ENCODE measurements around the gene PSD2.

Gene PSD2

GRCh38 chr5:139763930-139764791 is 31.4 kb upstream of the PSD2 start:
- no peak for DNase-seq

DNA sequence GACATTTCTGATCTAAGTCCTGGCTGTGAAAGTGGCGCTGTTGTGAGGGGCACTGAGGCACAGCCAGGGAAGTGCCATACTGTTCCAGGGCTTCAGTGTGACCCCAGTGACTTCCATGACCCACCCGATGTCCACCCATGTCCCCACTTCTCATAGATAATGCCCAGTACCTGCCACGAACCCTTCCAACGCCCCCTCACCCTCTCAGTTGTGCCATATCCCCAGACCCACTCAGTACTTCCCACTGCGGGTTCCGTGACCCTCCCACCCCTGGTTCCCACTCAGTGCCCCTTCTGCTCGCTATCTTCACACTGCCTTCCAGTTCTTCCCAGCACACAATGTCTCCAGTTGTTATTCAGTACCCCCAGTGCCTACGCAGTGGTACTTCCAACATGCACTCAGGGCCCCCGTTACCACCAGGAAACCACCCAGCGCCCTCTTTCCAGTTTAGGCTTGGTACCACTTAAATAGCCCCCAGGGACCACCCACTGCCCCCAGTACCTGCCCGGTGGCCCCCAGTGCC is 30.7 kb upstream of the PSD2 start:
- no peak for DNase-seq

- DNase-seq: peak; percentile 97
Measured at GRCh38 chr5:139765409-139766217, 30.0 kb upstream of the PSD2 start.

DNA sequence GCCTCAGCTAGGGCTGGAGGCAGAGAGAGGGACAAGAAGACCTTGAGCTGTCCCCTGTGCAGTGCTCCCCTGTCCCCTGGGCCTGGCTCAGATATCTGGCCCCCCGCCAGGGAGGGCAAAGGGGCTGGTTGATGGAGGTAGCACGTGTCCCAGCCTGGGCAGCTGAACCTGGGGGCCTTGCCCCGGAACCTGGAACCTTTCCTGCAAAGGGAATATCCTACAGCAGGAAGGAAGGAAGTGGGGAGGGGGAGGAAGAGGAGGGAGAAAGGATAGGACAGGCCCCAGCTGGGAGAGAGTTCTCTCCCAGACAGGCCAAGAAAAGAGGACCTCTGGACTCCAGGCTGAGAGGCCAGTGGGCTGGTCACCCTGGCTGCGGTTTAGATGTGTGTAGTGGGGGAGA is 27.6 kb upstream of the PSD2 start:
- no peak for DNase-seq

DNA sequence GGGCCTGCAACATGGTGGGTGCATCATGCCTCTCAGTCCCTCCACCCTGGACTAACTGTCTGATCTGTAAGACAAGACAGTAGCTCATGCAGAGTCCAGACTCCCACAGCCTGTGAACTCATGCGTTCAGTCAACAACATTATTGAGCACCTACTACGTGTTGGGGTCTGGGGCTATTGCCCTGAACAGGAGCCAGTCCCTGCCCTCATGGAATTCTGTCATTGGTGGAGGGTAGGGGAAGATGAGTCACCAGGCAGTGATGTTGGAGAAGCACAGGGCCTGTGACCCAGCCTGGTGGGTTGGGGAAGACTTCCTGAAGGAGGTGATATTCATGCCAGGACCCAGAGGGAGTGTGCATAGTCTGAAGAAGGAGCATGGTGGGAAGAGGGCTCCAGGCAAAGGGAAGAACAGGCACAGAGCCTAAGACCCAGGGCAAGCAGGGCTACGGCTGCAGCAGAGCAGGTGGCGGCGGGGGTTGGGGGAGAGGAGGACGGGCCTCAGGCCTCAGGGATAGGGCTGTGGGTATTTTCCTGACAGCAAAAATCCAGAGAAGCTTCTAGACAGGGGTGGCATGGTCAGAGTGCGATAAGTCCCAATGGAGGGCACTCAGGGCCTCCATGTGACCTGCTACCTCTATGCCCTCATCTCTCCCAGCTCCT is 26.7 kb upstream of the PSD2 start:
- no peak for DNase-seq

DNA sequence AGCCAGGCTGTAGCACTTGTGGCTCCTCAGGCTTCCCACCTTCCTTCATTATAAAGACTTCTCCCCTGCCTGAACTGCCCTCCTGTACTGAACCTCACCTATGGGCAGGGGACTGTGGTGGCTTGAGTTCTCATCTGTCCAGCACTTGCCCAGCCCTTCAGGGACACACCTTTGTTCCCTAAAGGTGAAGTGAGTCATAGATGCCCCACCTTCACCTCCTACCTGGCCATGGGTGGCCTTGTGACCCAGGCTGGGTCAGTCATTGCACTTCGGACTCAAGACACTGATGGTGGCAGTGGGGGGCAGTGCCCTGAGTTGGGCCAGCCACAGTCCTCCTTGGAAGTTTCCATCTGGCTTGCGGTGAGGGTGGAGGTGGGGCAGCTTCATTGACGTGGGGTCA is 26.1 kb upstream of the PSD2 start:
- no peak for DNase-seq

DNA sequence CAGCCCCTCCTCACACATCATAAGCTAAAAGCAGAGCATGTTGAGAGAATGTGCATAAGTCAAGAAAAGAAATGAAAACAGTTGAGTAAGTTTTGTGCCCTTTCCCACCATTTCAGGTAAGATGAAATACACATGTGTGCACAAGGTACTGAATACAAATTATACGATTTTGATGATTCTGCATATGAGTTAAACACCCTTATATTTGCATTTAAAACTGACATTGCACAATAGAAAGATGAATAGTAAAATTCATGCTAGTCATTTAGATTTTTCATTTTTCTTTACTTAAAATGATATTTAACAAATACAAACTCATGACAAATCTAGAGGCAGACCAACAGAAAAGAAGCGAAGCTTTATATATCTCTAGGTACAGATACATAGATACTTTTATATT is 24.9 kb upstream of the PSD2 start:
- no peak for DNase-seq

- DNase-seq: no peak
Measured at GRCh38 chr5:139772089-139772791, 23.4 kb upstream of the PSD2 start.

DNA sequence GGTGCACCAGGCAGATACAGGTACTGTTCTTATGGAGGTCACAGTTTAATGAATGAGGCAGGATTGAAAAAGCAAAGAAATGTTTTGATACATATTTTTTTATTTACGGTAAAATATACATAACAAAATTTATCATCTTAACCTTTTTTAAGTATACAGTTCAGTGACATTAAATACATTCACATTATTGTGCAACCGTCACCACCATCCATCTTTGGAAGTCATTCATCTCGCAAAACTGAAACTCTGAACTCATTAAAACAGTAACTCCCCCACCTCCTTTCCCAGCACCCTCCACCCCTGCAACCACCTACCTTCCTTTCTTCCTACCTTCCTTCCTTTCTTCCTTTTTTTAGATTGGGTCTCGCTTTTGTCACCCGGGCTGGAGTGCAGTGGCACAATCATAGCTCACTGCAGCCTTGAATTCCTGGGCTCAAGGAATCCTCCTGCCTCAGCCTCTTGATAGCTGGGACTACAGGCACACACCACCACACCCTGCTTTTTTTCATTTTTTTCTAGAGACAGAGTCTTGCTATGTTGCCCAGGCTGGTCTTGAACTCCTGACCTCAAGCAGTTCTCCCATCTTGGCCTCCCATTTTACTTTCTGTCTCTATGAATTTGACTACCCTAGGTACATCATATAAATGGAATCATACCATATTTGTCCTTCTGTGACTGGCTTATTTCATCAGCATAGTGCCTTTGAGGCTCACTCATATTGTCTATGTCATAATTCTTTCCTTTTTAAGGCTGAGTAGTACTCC is 22.5 kb upstream of the PSD2 start:
- no peak for DNase-seq

DNA sequence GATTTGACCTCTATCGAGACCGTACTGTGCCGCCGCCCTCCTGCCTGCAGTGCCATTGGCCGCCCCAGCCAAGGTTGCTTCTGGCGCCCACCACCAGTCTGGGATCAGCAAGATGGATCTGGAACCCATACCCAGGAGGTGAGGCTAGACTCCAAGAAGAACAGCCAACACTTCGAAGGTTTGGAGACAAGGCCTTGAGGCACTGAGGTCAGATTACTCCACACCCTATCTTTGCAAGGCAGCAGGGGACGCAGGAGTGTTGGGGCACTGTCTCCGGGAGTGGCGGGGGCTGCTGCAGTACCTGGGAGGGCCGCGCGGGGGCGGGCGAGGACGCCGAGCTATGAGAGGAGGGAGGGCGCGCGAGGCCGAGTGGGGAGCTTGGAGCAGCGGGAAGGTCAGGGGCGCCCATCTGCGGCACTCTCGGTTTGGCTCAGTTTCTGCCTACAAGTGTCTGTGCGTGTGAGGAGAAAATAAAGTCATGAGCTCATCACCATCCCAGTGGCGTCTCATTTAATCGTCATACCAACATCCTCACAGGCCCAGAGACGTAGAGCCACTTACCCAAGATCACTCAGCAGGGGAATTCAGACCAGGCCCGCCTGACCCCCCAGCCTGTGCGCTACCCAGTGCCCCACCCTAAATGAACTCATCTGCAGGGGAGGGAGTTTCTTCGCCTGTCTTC is 20.5 kb upstream of the PSD2 start:
- DNase-seq: peak; percentile 95

- DNase-seq: no peak
Measured at GRCh38 chr5:139775872-139776271, 19.7 kb upstream of the PSD2 start.

- DNase-seq: no peak
Measured at GRCh38 chr5:139776861-139777260, 18.7 kb upstream of the PSD2 start.

DNA sequence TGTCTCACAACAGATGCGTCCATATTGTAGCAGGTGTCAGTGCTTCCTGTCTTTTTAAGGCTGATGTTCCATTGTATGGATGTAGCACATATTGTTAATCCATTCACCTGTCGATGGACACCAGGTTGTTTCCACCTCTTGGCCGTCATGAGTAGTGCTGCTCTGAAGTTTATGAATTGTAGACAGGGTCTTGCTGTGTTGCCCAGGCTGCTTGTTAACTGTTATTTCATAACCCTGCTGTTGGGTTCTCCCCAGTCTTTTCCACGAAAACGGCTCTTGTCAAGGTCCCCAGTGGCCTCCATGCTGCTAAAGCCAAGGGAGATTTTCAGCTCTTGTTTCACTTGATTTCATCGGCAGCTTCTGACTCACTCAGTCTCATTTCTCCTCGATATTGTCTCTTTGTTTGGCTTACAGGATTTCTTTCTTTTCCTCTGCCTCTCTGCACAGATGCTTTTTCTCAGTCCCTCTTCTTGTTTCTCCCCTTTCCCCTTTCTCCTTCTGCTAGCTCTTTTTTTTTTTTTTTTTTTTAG is 12.1 kb upstream of the PSD2 start:
- no peak for DNase-seq

- DNase-seq: no peak
Measured at GRCh38 chr5:139784488-139784887, 11.1 kb upstream of the PSD2 start.

DNA sequence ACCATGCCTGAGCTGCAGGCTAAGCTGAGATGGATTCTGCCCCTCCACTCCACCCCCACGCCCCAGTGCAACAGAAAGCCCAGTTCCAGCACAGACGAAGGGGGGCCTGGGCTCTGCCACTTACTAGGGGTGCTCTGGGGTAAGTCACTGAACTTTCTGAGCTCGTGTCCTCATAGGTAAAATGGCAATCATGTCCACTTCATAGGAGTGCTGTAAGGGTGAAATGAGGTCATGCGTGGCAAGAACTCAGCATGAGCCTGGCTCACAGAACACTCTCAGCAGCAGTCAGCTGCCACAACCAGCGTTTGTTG is 8.4 kb upstream of the PSD2 start:
- DNase-seq: no peak

- peak; percentile 99 for DNase-seq
Measured at GRCh38 chr5:139787568-139788293, 7.9 kb upstream of the PSD2 start.

GRCh38 chr5:139788294-139788910 is 7.2 kb upstream of the PSD2 start:
- DNase-seq: no peak

- no peak for DNase-seq
Measured at GRCh38 chr5:139789116-139789844, 6.3 kb upstream of the PSD2 start.

DNA sequence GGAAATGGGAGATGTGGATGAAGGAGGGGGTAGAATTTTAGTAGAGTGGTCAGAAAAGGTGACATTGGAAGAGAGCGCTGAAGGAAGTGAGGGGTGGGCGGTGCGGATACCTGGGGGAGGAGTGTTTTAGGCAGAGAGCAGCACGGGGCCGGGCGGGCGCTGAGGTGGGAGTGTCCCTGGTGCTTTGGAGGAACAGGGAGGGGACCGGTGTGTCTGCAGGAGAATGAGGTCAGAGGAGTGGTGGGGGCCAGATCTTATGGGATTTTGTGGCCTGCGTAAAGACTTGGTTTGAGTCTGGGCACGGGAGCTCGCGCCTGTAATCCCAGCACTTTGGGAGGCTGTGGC is 5.8 kb upstream of the PSD2 start:
- no peak for DNase-seq

GRCh38 chr5:139792218-139792617 is 3.4 kb upstream of the PSD2 start:
- no peak for DNase-seq
